SU-DHL-6 (cell line): ENCODE data around the gene LIN28B.

Source experiments
- H2AFZ ChIP-seq: fragments of 200-600 bp; sonication (generic); 2 replicates; pipeline ENCODE4 v1.6.1; 2014; ENCODE audit warnings: low read depth, mild to moderate bottlenecking, moderate library complexity, mixed read lengths, antibody characterized with exemption, low read length; ENCODE audit not compliant: severe bottlenecking
- H3F3A ChIP-seq: fragments of 200-600 bp; shearing (Covaris generic); 2 replicates; pipeline ENCODE4 v1.6.0; 2016; ENCODE audit warnings: antibody characterized with exemption, mild to moderate bottlenecking; ENCODE audit not compliant: insufficient read depth
- H3K27ac ChIP-seq: fragments of 200-600 bp; sonication (generic); 2 replicates; pipeline ENCODE4 v1.5.1; 2016; ENCODE audit warnings: low read depth, mild to moderate bottlenecking, low read length, moderate library complexity, mixed read lengths
- H3K27me3 ChIP-seq: fragments of 200-600 bp; sonication (generic), shearing (Covaris generic); 2 replicates; pipeline ENCODE4 v1.6.0; 2014; ENCODE audit warnings: mild to moderate bottlenecking, low read length
- H3K36me3 ChIP-seq: fragments of 200-600 bp; sonication (generic); 2 replicates; pipeline ENCODE4 v1.6.1; 2014; ENCODE audit warnings: mild to moderate bottlenecking, low read length, mixed read lengths
- H3K4me2 ChIP-seq: fragments of 300-600, 200-600 bp; shearing (Covaris generic), sonication (generic); 2 replicates; pipeline ENCODE4 v1.6.0; 2014; ENCODE audit warnings: low read length, low read depth, mild to moderate bottlenecking; ENCODE audit not compliant: poor library complexity, severe bottlenecking
- H3K4me3 ChIP-seq: fragments of 200-600 bp; sonication (generic); 2 replicates; pipeline ENCODE4 v1.5.1; 2014; ENCODE audit warnings: antibody characterized with exemption, low read length, mild to moderate bottlenecking, mixed read lengths; ENCODE audit not compliant: insufficient read depth, poor library complexity, severe bottlenecking
- H3K79me2 ChIP-seq: fragments of 200-600 bp; sonication (generic); 2 replicates; pipeline ENCODE4 v1.6.1; 2014; ENCODE audit warnings: mild to moderate bottlenecking, low read length, moderate library complexity; ENCODE audit not compliant: insufficient read depth
- H3K9ac ChIP-seq: fragments of 200-600 bp; sonication (generic); 2 replicates; pipeline ENCODE4 v1.7.0; 2014; ENCODE audit warnings: mild to moderate bottlenecking, low read length
- H3K9me2 ChIP-seq: fragments of 200-600 bp; sonication (generic); replicated peaks from 2 replicates; pipeline ENCODE4 v1.6.1; 2014; ENCODE audit warnings: low read length; ENCODE audit not compliant: insufficient read depth
- H3K9me3 ChIP-seq: fragments of 200-600 bp; sonication (generic); 2 replicates; pipeline ENCODE4 v1.6.1; 2014; ENCODE audit warnings: low read length, mixed read lengths; ENCODE audit not compliant: insufficient read depth
- H4K20me1 ChIP-seq: fragments of 200-600 bp; sonication (generic); 2 replicates; pipeline ENCODE4 v1.6.1; 2014; ENCODE audit warnings: low read depth, mild to moderate bottlenecking, antibody characterized with exemption, low read length, moderate library complexity, mixed read lengths
- CTCF ChIP-seq: fragments of 200-600 bp; sonication (generic); IDR thresholded peaks from one replicate; pipeline ENCODE4 v1.5.1; 2017; ENCODE audit warnings: antibody characterized with exemption, mild to moderate bottlenecking, low read length, moderate library complexity; ENCODE audit not compliant: insufficient read depth, poor library complexity, severe bottlenecking
- EZH2phosphoT487 ChIP-seq: fragments of 200-600 bp; sonication (generic), shearing (Covaris generic); conservative IDR thresholded peaks from 2 replicates; pipeline ENCODE4 v1.6.1; 2018; ENCODE audit warnings: mild to moderate bottlenecking, antibody characterized with exemption, low read length, moderate library complexity, mixed read lengths

Gene LIN28B

GRCh38 chr6:104995989-104996617, 39.2 kb downstream of the LIN28B start:
- H2AFZ ChIP-seq = no peak overlapping the region
- no peak overlapping the region for H3K4me3 ChIP-seq
- no peaks in the 10 kb centered on the region for H3K79me2 ChIP-seq
- no peaks in the 10 kb centered on the region for H3F3A ChIP-seq
- no peak overlapping the region for H3K9ac ChIP-seq
- H3K36me3 ChIP-seq = no peaks in the 10 kb centered on the region
- no peaks in the 10 kb centered on the region for H3K27me3 ChIP-seq
- H3K9me3 ChIP-seq = no peaks in the 10 kb centered on the region
- no peaks in the 10 kb centered on the region for H4K20me1 ChIP-seq
- no peak overlapping the region for H3K27ac ChIP-seq
- no peaks in the 10 kb centered on the region for H3K9me2 ChIP-seq
- TF ChIP-seq EZH2phosphoT487 (no peak), CTCF (no peak)
- no peak overlapping the region for H3K4me2 ChIP-seq

GRCh38 chr6:105001063-105001462, 44.2 kb downstream of the LIN28B start:
- Histone ChIP-seq H3K4me3 (no peak overlapping the region), H3K9me3 (no peaks in the 10 kb centered on the region), H3K79me2 (no peaks in the 10 kb centered on the region), H3K9me2 (no peaks in the 10 kb centered on the region), H3K27me3 (no peaks in the 10 kb centered on the region), H2AFZ (no peak overlapping the region), H3K9ac (no peak overlapping the region), H3F3A (no peaks in the 10 kb centered on the region), H3K27ac (no peak overlapping the region), H4K20me1 (no peaks in the 10 kb centered on the region), H3K36me3 (no peaks in the 10 kb centered on the region), H3K4me2 (no peak overlapping the region)
- TF ChIP-seq EZH2phosphoT487 (no peak), CTCF (no peak)

GRCh38 chr6:105001906-105002305, 45.0 kb downstream of the LIN28B start:
- Histone ChIP-seq H3K79me2 (no peaks in the 10 kb centered on the region), H3K27ac (no peak overlapping the region), H2AFZ (no peak overlapping the region)

More at GRCh38 chr6:105001906-105002305, 45.0 kb downstream of the LIN28B start:
- H3K27me3 ChIP-seq = no peaks in the 10 kb centered on the region
- TF ChIP-seq CTCF (no peak), EZH2phosphoT487 (no peak)
- no peak overlapping the region for H3K9ac ChIP-seq
- H4K20me1 ChIP-seq = no peaks in the 10 kb centered on the region
- H3K9me3 ChIP-seq = no peaks in the 10 kb centered on the region
- H3K36me3 ChIP-seq = no peaks in the 10 kb centered on the region
- H3K4me3 ChIP-seq = no peak overlapping the region
- no peaks in the 10 kb centered on the region for H3K9me2 ChIP-seq
- H3K4me2 ChIP-seq = no peak overlapping the region
- no peaks in the 10 kb centered on the region for H3F3A ChIP-seq
